Spleen (tissue), 7 donors: Measurements from ENCODE around the gene EXOC4.

Experiments used
- CTCF ChIP-seq, 11 experiments: fragments of 200-600 bp in 7 of 11; fragments of 450-650 bp in 4 of 11; sonication (generic) in 4 of 11; IDR thresholded peaks in 8 of 11; conservative IDR thresholded peaks in 3 of 11; 1 replicate in 7 of 11; 2 replicates in 4 of 11; pipeline versions ENCODE4 v1.4.0 to v1.8.0; 2016 to 2021; ENCODE audit warnings: antibody characterized with exemption in 11 of 11, inconsistent platforms in 4 of 11, mild to moderate bottlenecking in 1 of 11
- POLR2A ChIP-seq, 3 donors: fragments of 450-650 bp; IDR thresholded peaks; one replicate each; pipeline ENCODE4 v1.5.1; 2017; ENCODE audit warnings: antibody characterized with exemption in 3 of 3, mild to moderate bottlenecking in 1 of 3
- donor health status: DM: no; HTN: no; CAD: no; lungs with moderate emphysema.
- donor health status: DM: no; HTN: no; CAD: no.
- donor health status: DM: no; HTN: no; CAD: no.

GRCh38 chr7:134081695-134082094 is 828.8 kb downstream of the EXOC4 start:
- TF ChIP-seq CTCF (IDR thresholded peaks at IDR 0.05 in 8 of 11, conservative IDR thresholded peaks at IDR 0.05 in 3 of 11) (no peak), POLR2A (IDR thresholded peaks at IDR 0.05) (no peak)
